Right cardiac atrium (tissue), 5 donors: Measurements from ENCODE around the gene DGLUCY. TPM values are rescaled to one million over a fixed set of nuclear protein-coding genes. Genes with fewer than 3 reads are reported as not detected.
A peak's percentile ranks its signal among the peaks of the same experiment; 100 is the strongest.
"Not testable (repeated sequence)": the region's sequence is repeated elsewhere in the genome, so short reads cannot be mapped to it uniquely, and the experiment has no call there.

Source experiments
- ATAC-seq, 2 donors: fragments of 200-7000 bp; cut with Tn5 transposase; one replicate each; pipeline versions ENCODE4 v1.8.0 to v1.9.1; 2020; ENCODE audit warnings: moderate library complexity in 2 of 2, mild to moderate bottlenecking in 1 of 2
- DNase-seq, 3 donors: peaks; one replicate each; pipeline ENCODE4 v3.0.0-alpha.2; 2020
- H3K27ac ChIP-seq: one replicate; pipeline ENCODE4 v1.5.1; 2013; ENCODE audit warnings: mild to moderate bottlenecking, low read length, control low read depth, moderate library complexity
- H3K27me3 ChIP-seq: one replicate; pipeline ENCODE4 v1.6.1; 2013; ENCODE audit not compliant: control insufficient read depth, insufficient read depth
- H3K4me1 ChIP-seq: one replicate; pipeline ENCODE4 v1.6.1; 2013; ENCODE audit warnings: low read length; ENCODE audit not compliant: control insufficient read depth, insufficient read depth
- H3K4me3 ChIP-seq: one replicate; pipeline ENCODE4 v1.5.1; 2013; ENCODE audit warnings: low read length, control low read depth
- H3K9me3 ChIP-seq: one replicate; pipeline ENCODE4 v1.6.1; 2013; ENCODE audit warnings: low read length; ENCODE audit not compliant: control insufficient read depth
- WGBS: extraction: QIAGEN DNeasy Blood & Tissue Kit; methylation state at CpG from one replicate; pipeline ENCODE4 v1.1.7; 2013; 5-methylcytosine and 5-hydroxymethylcytosine counted together
- intact Hi-C, 4 donors: fragments of 100-400 bp; cut with DNase I; formaldehyde crosslinking; loops; one replicate each; pipeline versions ENCODE4 v1.11.0 to v1.14.0; 2022 to 2023
- polyA plus RNA-seq: library from polyadenylated mRNA; stranded (reverse); fragments of 200-250 nt; gene quantifications from one replicate; pipeline ENCODE4 v1.2.3, GENCODE V29; 2013
- total RNA-seq, 4 donors: library from RNA; stranded (reverse); fragmentation: NEBNext Ultra II Directional; extraction: Animal tissue kit (Norgen Biotek cat#: 25700); gene quantifications; one replicate each; pipeline ENCODE4 v1.2.1, GENCODE V29; 2021
- donor health status: healthy with polysubstance abuse.
- donor health status: DM: no; HTN: yes; CAD: no.
- donor health status: DM: no; HTN: no; CAD: no.
- donor health status: DM: no; HTN: yes; CAD: no; lungs with severe emphysema.
- donor health status: DM: yes; HTN: yes; CAD: no.

The DGLUCY gene
- total and polyA plus RNA-seq, 5 donors: 112 to 208 (median 157) TPM

GRCh38 chr14:91170504-91171121 lies 56.7 kb downstream of the DGLUCY start:
- Histone ChIP-seq H3K27me3 (no peaks in the 10 kb centered on the region), H3K27ac (peak overlapping the region; percentile 52), H3K4me3 (no peak overlapping the region), H3K9me3 (no peaks in the 10 kb centered on the region), H3K4me1 (peaks cover 2% of the 10 kb centered on the region)
- peak; percentile 59 to 81 (median 79) for DNase-seq
- 40% methylated on average over 9 of the region's 9 CpGs for WGBS
- intact Hi-C loops: loop anchor here (5.0 to 10.0 kb wide), 4 partner anchors 108 to 268 kb away; partner anchors contain the start of gene RPS6KA5 (in 1 of the 4)
- ATAC-seq: peak; percentile 33 to 50

GRCh38 chr14:91171291-91171690 lies 57.4 kb downstream of the DGLUCY start:
- ATAC-seq (peak; percentile 76 to 87), DNase-seq (peak; percentile 64 to 91 (median 90))
- Histone ChIP-seq H3K27me3 (no peaks in the 10 kb centered on the region), H3K4me1 (peaks cover 2% of the 10 kb centered on the region), H3K27ac (peak overlapping the region; percentile 52), H3K9me3 (no peaks in the 10 kb centered on the region), H3K4me3 (no peak overlapping the region)
- WGBS: 41% methylated on average over 5 of the region's 5 CpGs
- intact Hi-C loops: loop anchor here (5.0 to 10.0 kb wide), 4 partner anchors 109 to 269 kb away; partner anchors contain the start of gene RPS6KA5 (in 1 of the 4)

- ATAC-seq (peak; percentile 61 to 77), DNase-seq (peak; percentile 87 to 95 (median 92))
- 51% methylated on average over 10 of the region's 10 CpGs for WGBS
- H3K4me3 ChIP-seq: no peak overlapping the region
- H3K9me3 ChIP-seq: no peaks in the 10 kb centered on the region
- H3K4me1 ChIP-seq: peaks cover 2% of the 10 kb centered on the region
- intact Hi-C loops: loop anchor here (2.0 to 10.0 kb wide), 5 partner anchors 111 to 271 kb away; partner anchors contain the start of gene RPS6KA5 (in 1 of the 4)
- H3K27ac ChIP-seq: no peak overlapping the region
- no peaks in the 10 kb centered on the region for H3K27me3 ChIP-seq
Observed at GRCh38 chr14:91173221-91173670, 59.4 kb downstream of the DGLUCY start.

GRCh38 chr14:91173904-91174303 lies 60.0 kb downstream of the DGLUCY start:
- ATAC-seq (no peak), DNase-seq (no peak)
- WGBS: 74% methylated on average over 4 of the region's 4 CpGs
- H3K4me1 ChIP-seq: peaks cover 2% of the 10 kb centered on the region
- H3K27me3 ChIP-seq: no peaks in the 10 kb centered on the region
- intact Hi-C loops: loop anchor here (2.0 to 10.0 kb wide), 5 partner anchors 111 to 272 kb away; partner anchors contain the start of gene RPS6KA5 (in 1 of the 4)
- H3K9me3 ChIP-seq: no peaks in the 10 kb centered on the region
- H3K4me3 ChIP-seq: no peak overlapping the region
- no peak overlapping the region for H3K27ac ChIP-seq

GRCh38 chr14:91175291-91176201 lies 61.7 kb downstream of the DGLUCY start:
- no peak for ATAC-seq
- H3K4me1 ChIP-seq: peaks cover 2% of the 10 kb centered on the region
- H3K27me3 ChIP-seq: no peaks in the 10 kb centered on the region
- H3K27ac ChIP-seq: no peak overlapping the region
- DNase-seq: no peak
- H3K4me3 ChIP-seq: no peak overlapping the region
- intact Hi-C loops: loop anchor here (5.0 to 10.0 kb wide), 3 partner anchors 109 to 271 kb away; no protein-coding TSS in a partner anchor
- WGBS: 89% methylated on average over 10 of the region's 10 CpGs
- H3K9me3 ChIP-seq: no peaks in the 10 kb centered on the region

DNA sequence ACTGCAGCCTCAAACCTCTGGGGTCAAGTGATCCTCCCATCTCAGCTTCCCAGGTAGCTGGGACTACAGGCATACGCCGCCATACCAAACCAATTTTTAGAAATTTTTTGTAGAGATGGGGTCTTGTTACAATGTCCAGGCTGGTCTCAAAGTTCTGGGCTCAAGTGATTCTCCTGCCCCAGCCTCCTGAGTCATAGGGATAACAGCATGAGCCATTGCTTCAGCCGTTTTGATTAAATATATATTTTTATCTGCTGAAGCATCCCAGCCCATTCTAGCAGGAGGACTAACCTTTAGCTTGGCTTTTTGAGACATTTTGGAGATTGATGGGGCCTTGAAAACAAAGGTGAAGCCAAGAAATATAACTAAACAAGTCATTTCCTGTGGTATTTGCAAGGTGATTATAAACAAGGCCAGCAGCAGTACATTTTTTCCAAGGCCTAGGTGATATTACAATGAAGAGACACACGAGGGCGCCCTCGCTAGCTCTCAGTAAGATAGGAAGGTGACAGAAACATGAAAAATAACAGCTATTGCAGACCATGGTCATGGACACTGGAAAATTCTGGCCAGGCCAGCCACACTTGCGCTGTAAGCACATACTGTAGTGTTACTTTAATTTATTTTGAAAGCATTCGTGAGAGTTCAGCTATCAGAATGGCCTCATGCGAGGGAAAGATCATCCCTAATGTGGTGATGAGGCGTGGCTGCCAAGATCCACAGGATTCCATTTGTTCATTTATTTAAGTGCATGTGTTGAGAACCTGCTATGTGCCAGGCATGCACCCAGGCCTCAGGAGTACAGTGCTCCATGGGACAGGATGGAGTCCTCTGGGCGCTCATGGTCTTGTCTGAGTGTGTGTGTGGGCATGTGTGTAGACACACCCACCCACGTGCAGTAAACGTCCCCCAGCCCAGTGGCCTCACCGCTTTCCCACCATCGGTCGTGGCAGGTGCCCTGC lies 63.5 kb downstream of the DGLUCY start:
- Histone ChIP-seq H3K4me3 (no peak overlapping the region), H3K4me1 (no peaks in the 10 kb centered on the region), H3K27ac (no peak overlapping the region), H3K27me3 (no peaks in the 10 kb centered on the region), H3K9me3 (no peaks in the 10 kb centered on the region)
- 71% methylated on average over 16 of the region's 16 CpGs for WGBS
- DNase-seq: peak in 1 of 3 donors; percentile 55
- intact Hi-C loops: loop anchor here (5.0 to 10.0 kb wide), 3 partner anchors 107 to 273 kb away; no protein-coding TSS in a partner anchor
- peak; percentile 46 to 62 for ATAC-seq

DNA sequence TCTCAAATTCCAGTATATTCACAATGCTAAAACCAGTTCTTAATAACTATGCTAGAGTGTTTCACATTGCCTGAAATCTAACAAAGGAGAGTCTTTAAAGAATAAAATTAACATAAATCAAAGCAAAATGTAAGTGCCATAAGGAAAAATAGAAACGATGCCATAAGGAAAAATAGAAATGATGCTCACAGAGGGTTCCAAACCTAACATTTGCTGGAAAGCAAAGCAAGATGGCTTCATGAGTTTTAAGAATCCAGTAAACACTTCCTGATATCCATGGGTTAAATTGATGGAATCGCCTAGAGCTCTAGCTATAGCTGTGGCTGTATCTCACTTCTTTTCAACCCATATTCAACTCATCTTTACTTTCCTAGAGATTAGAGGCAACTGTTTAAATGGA lies 66.7 kb downstream of the DGLUCY start:
- 79% methylated on average over 2 of the region's 2 CpGs for WGBS
- intact Hi-C loops: no loop called here

DNA sequence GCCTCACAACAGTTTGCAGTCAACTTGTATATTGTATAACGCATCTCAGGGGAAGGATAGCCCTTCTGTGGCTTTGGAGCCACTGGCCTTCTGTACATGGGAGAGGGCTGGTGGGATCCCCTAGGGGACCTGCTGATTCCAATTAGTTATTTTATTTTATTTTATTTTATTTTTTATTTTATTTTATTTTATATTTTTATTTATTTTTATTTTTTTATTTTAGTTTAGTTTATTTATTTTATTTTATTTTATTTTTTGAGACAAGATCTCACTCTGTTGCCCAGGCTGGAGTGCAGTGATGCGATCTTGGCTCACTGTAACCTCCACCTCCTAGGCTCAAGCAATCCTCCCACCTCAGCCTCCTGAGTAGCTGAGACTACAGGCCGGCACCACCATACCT lies 68.9 kb downstream of the DGLUCY start:
- H3K27me3 ChIP-seq, H3K9me3 ChIP-seq, H3K27ac ChIP-seq, H3K4me1 ChIP-seq, ATAC-seq, DNase-seq, H3K4me3 ChIP-seq, intact Hi-C loops: not testable (repeated sequence)
- WGBS: 94% methylated on average over 3 of the region's 3 CpGs

More for the DNA sequence above, 66.7 kb downstream of the DGLUCY start:
- Histone ChIP-seq H3K27ac (no peak overlapping the region), H3K9me3 (no peaks in the 10 kb centered on the region), H3K4me1 (no peaks in the 10 kb centered on the region), H3K27me3 (no peaks in the 10 kb centered on the region), H3K4me3 (no peak overlapping the region)
- ATAC-seq (no peak), DNase-seq (no peak)

GRCh38 chr14:91184559-91184958 lies 70.7 kb downstream of the DGLUCY start:
- no peak overlapping the region for H3K4me3 ChIP-seq
- H3K27me3 ChIP-seq: no peaks in the 10 kb centered on the region
- ATAC-seq (no peak), DNase-seq (no peak)
- no peaks in the 10 kb centered on the region for H3K4me1 ChIP-seq
- H3K9me3 ChIP-seq: no peaks in the 10 kb centered on the region
- no peak overlapping the region for H3K27ac ChIP-seq
- intact Hi-C loops: no loop called here

GRCh38 chr14:91185721-91186120 lies 71.8 kb downstream of the DGLUCY start:
- H3K27me3 ChIP-seq: no peaks in the 10 kb centered on the region
- DNase-seq: no peak
- intact Hi-C loops: no loop called here
- WGBS: 71% methylated on average over 1 of the region's 1 CpG
- no peaks in the 10 kb centered on the region for H3K4me1 ChIP-seq
- no peak overlapping the region for H3K4me3 ChIP-seq
- H3K27ac ChIP-seq: no peak overlapping the region
- ATAC-seq: no peak
- H3K9me3 ChIP-seq: no peaks in the 10 kb centered on the region
